ENCODE results near the gene RNU2-63P.
"Not testable (repeated sequence)": the region's sequence is repeated elsewhere in the genome, so short reads cannot be mapped to it uniquely, and the experiment has no call there.

The RNU2-63P gene

DNA sequence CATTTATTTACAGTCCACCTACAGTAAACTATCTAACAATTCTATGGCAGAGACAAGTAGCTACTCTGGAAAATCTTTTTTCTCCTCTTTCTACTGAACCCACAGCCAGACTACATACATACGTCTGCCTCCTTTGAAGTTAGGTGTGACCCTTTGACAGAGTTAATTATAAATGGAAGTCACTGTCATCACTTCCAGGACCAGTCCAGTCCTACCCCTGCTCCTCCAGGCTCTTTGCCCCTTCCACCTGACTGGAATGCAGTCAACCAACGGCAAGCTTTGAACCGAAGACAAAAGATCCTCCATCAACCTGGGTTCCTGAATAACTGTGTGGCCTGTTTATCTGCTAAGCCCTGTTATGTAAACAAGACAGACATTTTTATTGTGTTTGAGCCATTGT, 35.2 kb downstream of the RNU2-63P start:
- not testable (repeated sequence) for DNase-seq (ENCODE audit: low spot score)

DNA sequence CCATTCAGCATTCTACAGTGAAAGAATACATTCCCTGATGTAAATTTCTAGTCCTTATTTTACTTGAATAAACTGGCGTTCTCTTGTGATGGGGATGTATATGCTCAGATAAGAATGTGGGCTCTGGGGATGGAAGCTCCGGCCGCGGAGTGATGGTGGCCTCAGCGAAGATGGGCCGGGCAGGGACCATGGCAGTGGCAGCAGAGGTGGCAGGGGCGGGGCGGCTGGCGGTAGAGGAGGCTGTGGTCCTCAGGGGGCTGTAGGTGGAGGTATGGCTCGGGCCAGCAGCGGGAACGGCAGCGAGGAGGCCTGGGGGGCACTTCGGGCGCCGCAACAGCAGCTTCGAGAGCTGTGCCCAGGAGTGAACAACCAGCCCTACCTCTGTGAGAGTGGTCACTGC, 44.0 kb downstream of the RNU2-63P start:
- not testable (repeated sequence) for DNase-seq (ENCODE audit: low spot score)

Data from hepatic stellate cell (primary cell).